Stimulated activated CD4-positive, alpha-beta T cell treated with anti-CD3 and anti-CD28 coated beads, Interleukin-2, amount 100 ng/mL, for 48 hours (primary cell): Measurements from ENCODE around the gene AOPEP.

ENCODE experiments used
- DNase-seq, 2 donors: peaks; one replicate each; pipeline ENCODE4 v3.0.0-alpha.2; 2020

Gene AOPEP

DNA sequence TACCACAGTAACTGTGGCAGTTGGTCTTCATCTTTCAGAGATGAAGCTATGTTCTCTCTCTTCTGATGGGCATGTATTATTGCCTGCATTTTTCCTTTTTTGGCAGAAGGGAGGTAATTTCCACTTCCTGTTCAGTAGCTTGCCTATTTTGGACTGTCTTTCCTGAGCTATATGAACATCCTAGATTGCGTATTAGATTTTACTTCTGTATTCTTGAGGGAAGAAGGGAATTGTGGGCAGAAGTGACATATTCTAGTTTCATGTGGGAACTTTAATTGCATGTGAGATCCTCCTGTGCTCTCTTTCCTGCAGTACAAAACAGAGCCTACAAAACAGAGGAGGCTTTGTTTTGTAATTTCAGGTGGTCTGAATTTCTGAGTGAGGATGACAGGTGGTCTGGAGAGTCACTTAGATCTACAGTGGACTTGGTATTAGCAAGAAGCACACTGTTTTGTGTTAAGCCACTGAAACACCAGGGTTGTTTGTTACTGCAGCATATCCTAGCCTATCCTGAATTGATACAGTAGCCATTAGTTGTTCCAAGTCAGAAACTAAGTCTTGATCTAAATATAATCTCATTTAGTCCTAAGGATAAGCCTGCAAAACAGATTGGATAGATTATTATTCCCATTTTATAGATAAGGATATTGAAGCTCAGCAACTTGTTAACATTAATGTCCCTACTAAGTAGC is 68.1 kb downstream of the AOPEP start:
- DNase-seq, result no peak

DNA sequence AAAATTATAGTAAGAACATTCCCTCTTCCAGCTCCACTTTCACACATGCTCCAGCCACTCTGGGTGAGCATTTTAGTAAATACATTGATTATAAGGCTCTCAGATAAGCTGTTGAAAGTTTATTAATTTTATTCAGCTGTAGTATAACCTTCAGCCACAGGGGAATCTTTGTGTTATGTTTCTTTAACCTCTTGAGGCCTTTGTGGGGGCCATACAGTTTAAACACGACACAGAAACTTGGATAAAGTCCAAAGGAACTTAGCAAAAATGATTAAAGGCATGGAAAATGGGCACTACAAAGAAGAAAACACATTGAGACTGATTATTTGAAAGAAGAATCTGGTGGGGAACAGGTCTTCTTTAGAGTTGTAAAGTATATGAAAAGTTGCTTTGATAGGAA is 70.2 kb downstream of the AOPEP start:
- DNase-seq, result no peak

DNA sequence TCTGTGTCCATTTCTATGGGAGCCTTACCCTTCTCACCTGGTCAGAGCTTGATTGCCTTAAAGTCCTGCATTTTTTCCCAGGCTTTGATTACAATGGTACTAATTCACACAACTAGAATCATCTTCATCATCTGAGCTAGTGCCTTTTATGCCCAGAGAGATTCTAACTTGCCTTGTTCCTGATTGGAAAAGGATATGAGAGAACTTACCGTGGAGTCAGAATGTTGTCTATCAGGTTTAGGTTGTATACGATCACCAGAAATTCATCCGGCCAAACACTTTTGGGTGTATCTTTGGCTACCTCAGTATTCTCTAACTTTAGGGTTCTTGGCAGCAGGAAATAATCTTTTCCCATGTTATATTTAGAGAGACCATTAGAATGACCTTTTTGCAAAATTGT is 71.7 kb downstream of the AOPEP start:
- DNase-seq, result no peak

DNA sequence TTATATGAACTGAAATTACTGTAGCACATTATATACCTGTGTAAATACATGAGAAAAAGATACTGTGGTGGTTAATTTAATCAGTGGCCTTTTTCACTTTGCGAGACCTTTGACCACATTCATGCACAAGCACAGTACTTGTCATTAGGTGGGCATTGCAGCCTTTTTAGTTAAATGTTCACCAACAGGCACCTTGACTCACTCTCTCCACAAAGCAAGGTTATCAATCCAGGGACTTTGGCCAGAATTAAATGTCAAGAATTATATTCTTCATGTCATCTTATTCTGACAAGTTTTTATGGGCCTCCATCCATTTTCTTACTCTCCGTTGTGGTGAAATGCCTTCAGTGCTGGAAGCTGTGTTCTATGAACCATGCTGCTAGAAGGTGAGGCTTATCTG is 72.2 kb downstream of the AOPEP start:
- no peak for DNase-seq

DNA sequence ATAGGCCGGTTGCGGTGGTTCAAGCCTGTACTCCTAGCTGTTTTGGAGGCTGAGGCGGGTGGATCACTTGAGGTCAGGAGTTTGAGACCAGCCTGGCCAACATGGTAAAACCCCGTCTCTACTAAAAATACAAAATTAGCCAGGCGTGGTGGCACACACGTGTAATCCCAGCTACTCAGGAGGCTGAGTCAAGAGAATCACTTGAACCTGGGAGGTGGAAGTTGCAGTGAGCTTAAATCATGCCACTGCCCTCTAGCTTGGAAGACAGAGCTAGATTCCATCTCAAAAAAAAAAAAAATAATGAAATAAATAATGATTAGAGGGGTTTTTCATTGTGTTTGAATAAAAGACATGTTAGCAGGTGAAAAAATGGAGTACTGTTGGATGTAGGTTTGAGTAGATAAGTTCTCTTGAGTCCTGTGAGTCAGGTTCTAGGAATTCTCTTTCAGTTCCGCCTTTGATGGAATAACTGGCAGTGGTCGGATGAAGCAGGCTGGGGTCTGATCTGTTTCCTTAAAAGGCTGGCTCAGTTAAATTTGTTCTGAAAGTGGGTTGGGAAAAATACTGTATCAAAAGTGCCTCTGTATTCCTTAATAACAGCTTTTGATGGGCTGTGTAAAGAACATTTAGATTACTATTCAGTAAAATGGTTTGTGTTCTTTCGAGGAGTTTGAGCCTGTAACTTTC is 73.2 kb downstream of the AOPEP start:
- DNase-seq, result no peak

DNA sequence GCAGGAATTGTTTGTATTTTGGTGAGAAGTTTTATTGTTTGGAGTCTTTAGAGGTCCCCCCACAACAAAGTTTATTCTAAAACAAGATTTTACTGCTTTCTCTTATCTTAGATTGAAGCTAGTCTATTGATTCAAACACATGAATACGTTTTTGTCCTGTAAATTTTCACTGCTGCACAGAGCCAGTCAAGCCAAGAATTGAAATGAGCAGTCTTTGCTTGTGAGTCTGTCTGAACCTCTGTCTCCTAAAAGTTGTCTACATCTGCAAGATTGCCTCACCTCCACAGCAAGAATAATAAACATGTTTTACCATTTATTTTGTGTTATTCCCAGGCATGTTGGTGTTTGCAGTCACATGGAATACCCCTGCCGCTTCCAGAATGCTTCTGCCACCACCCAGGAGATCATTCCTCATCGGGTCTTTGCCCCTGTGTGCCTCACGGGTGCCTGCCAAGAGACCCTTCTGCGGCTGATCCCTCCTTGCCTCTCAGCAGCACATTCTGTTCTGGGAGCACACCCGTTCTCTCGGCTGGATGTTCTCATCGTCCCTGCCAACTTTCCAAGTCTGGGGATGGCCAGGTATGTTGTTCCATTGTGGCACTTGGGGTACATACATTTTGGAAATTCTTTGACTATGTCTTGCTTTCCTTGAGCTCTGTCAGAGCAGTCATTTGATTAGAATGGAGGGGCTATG is 74.1 kb downstream of the AOPEP start:
- DNase-seq, result no peak

DNA sequence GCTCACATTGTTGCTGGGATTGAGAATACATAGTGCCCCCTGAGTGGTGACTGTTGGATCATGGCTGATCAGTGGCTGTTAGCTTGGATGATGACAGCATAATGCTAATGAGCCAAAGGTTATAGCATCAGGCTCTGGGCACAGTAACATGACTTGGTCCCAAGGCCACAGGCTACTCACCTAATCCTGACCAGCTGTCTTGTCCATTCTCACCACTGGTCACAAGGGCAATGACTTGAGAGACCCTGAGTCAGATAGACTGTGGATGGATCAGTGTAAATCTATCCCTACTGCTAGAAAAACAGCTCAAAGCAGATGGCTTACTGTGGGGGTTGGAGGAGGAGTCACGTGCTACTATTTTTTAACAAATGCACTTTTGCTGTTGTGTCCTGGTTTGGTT is 74.7 kb downstream of the AOPEP start:
- DNase-seq, result no peak

DNA sequence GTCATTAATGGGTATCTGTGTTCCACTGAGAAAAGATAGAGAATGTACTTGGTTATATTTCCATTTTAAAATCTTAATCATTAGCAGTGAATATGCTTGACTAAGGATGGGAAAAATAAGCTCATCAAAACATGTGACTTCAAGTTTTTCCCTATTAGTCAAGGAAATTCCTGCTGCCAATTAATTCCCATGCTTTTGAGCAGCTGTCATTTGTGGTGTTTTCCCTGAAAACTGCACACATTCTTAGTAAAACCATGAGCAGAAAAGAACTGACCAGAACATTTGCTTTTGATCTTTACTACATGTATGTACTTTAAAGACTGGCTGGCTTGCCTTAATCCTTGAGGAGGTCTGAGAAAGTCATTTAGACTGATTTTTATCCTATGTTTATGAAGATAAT is 75.2 kb downstream of the AOPEP start:
- no peak for DNase-seq

DNA sequence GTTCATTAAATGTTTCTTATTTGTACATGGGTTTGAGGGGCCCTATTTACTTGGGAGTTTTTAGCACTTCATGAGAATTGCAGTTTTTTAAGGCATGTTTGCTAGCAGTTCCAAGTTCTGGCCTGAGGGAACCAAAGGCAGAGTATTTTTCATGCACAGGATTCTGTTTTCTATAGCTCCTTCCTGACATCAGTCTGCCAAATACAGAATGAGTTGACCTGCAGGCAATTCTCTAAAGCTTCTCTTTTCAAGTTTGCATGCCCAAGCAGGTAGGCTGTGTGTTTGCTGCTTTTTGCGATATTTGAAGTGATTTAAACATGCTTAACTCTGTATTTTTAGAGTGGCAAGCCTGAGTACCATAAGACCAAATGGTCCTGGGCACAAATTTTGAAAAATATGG is 75.8 kb downstream of the AOPEP start:
- DNase-seq, result no peak

DNA sequence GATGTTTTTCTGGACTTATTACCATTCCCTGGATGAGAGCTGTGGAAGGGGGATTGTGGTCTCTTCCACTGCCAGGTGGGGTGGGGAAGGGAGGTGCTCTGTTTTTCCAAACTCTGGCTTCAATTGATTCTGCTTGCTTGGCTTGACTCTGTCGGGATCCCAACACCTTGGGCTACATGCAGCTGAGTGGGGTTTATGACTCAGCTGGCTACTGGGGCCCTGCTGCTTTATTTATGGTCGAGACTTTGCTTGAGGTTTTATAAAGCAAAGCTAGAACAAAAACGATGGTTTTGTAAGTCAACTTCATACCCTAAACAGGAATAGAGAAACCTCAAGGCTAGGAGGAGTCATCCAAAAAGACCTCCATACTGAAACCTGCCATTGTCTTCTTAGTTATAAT is 76.3 kb downstream of the AOPEP start:
- no peak for DNase-seq

DNA sequence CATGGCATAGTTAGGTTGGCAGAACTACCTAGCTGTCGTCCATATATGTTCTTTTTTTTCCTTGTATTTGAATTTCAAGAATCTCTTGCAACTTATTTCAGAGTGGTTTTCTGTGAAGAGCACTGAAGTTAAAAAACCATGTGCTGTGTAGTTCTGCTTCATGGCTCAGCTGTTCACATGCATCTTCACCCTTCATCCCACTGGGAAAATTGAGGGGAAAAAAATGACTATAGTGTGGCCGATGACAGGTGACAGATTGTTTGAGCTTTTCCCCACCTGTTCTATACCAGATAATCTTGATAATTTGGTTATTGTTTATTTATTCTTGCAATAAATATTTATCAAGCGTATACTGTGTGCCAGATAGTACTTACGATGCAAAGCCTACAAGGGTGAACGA is 77.8 kb downstream of the AOPEP start:
- DNase-seq, result no peak

DNA sequence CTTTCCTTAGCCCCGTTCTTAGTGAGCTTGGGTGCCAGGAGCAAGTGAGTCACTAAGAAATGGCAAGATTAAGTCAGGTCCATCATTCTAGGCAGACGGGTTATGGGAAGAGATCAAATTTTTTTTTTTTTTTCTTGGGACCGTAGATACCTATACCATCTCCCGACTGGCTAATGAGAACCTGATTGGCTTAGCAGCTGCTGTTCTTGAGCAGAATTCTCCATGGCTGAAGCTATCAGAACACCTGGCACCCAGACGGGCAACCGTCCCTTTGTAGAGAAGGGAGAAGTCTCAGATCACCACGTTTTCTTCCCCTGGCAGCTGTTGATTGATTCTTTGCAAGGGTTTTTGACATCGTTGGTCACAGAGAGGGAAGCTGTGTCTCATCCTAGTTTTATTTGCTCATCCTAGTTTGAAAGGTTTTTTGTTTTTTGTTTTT is 78.6 kb downstream of the AOPEP start:
- DNase-seq, result no peak

DNA sequence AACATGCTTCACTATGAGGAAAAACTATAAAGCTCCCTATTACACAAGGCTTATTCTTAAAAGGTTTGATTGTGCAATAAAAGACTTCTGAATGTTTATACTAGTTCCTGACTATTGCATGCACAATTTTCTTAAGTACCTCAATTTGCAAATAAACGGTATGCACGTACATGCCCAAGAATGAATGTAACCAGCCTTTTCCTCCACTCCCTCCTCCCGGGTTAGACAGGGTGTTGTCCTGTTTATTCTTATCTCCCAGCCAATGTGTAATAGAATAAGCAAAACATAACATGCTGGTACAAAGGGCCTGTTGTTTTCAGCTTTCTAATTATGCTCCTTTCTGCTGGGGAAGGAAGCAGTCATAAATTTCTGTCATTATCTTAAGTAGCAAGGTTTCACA is 79.1 kb downstream of the AOPEP start:
- no peak for DNase-seq

DNA sequence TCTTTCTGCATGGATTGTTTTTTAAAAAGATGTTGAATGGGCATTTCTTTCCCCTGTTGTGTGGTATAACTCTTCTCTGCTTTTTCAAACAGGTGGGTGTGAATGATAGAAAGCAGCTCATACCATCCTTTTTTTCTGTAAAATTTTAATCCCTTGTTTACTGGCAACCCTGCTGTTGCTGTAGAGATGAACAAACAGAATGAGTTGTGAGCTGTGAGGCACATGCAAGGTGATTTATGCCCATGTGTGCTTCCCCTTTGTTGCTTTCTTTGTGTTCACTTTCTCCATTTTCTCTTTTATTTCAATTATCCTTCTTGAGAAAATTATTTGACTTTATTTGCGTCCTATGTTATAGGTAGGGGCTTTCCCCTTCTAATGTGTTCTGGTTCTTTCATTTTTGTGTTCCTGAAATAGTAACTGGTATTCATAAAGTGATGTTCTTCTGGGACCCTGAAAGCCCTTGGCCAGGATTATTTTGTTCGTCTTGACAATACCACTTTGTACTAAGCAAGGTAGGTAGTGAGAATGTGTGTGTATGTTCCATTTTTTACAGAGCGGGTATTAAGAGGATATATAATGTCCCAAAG is 79.9 kb downstream of the AOPEP start:
- DNase-seq, result no peak

DNA sequence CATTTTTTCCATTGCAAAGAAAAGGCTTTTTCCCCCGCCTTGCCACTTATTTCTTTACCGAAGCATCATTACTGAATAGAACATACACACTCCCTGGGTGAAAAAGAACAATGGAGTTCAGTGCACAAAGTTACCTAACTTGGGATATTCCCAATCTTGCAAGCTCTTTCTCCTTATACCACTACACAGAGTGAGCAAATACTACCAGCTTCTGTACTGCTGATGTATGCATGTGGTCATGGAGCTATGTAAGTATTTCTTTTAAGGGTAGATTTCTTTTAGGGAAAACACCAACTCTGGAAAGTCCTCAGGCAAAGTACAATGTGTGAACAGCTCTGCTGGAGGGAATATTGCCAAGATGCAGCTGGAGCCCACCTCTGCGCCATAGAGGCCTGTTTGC is 81.1 kb downstream of the AOPEP start:
- DNase-seq, result no peak

DNA sequence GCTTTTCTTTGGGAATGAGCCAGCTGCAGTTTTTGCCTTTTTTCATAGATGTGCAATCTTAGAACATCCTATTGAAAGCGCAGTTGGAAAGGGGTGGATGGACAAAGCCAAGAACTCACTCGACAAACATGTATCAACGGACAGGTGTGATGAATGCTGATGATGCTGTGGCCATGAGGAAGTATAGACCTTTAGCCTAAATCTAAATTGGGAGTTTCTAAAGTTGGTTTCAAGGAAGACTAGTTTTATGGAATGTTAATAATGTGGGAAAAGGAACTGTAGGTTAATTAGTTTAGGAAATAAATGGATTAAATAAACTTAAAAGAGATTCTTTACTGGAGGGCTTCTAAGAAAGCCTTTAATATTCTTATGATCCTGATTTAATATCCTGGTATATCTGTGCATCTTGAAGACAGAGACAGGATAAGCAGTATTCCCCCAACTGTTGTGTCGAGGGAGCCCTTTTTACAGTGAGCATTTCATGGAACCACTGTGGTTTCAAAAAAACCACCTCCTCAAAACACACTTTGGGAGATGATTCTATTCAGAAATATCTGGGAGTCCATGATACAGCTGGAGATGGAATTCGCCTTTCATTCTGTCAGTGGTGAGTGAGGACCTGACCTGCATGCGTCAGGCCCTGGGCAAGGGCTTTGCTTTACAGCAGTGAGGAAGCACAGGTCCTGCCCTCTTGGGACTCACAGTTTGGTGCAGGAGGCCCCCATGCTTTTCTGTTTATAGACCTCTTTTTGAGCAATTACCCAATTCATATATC is 82.6 kb downstream of the AOPEP start:
- DNase-seq, result no peak

DNA sequence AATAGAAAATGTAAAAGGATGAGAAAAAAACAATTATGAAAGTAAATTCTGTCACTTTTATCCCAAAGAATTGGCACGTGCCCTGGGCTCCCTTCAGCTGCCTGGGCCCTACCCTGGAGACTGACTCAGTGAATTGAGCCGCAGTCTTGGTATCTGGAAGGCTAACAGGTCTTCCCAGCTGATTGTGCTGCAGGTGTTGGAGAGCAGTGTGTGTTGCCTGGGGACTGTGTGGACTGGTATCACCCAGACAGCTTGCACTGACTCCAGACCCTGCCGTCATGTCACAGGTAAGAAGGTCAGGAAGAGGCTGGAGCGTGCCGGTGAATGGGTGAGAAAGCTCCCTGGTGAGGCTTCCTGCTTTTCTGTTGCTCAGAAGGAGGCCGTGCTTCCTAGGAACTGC is 83.3 kb downstream of the AOPEP start:
- DNase-seq, result no peak

DNA sequence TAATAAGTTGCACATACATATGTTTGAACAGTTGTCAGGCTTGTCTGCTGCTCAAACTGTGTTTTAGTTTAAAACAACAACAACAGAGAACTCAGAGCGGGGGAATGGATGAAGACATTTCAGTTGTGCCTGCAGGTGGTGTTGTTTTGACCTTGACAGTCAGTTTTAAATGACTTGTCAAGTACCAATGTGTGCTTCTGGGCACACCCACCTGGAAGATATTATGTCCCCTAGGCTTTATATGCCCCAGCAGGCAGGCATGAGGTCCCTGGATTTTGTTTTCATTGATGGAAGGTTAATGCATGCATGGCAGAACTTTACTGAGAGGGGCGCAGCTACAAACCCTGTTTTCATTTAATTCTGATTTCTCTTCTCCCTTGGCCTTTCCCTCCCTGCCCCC is 84.6 kb downstream of the AOPEP start:
- DNase-seq, result no peak

DNA sequence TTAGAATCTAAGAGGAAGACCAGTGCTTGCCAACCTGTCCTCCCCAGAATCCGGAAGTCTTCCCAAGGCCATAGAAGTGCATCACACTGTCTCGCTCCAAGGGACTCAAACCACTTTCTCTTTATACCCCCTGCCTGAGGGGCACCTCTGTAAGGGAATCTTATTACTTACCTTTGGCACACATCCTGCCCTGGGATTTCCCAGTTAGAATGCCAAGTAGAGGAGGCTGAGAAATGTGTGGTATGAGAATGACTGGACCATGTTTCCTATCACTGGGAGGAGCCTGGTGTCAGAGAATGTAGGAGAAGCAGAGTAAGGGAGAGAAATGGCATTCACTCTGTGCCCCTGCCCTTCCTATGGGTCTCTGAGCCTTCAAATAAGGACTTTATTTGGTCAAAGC is 85.8 kb downstream of the AOPEP start:
- DNase-seq, result no peak

DNA sequence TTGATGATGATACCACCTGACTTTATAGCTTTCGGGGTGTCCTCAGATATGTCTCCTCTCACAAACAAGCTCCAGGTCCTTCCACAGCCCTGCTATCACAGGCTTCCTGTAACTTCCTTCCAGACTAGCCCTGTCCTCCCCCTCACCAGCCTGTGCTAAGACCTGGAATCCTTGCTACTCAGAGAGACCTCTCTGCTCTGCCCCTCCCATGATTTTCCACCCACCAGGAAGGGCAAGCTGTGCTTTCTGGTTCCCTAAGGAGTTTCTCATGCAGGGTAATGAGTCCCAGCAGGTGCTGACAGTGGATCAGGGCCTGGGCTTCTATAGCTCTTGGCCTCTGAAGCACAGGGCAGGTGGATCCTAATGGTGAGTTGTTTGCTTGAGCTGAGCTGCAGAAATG is 86.9 kb downstream of the AOPEP start:
- DNase-seq, result no peak

DNA sequence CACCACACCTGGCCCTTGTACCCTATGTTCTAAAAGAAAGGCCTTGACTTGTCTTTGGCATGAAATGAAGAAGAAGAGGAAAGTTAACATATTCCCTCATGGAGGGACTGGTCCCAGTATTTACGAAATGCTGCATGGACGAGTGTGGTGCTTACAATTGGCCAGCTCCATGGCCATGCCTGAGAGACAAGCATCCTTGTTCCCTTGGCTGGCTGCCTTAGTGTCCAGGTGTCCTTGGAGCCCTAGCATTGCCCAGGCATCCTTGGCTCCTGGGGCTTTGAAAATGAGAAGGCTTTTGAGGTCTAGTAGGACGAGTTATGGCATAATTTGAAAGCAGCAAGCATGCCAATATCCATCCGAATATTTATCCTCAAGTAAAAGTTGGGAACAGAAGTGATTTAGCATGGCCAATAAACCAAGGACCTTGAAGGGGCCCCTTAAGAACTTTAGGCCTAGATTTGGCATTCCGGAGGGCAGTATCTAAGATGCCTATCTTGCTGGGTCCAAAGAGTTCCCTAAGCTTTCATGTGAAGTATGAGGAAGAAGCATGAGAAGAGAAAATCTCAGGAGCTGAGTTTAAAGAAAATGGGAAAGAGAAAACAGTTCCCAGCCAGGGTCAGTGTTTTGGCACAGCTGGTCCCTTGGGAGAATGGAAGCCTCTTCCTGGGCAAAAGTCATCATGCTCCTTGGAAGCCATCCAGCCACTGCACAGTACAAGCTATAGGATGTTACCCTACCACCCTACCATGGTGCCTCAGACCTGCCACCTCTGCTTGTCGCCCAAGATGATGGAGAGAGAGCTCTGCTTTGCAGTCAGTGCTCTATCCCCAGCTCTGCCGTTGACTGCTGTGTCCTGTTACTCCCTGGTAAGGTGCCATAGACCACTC is 91.0 kb downstream of the AOPEP start:
- no peak for DNase-seq

DNA sequence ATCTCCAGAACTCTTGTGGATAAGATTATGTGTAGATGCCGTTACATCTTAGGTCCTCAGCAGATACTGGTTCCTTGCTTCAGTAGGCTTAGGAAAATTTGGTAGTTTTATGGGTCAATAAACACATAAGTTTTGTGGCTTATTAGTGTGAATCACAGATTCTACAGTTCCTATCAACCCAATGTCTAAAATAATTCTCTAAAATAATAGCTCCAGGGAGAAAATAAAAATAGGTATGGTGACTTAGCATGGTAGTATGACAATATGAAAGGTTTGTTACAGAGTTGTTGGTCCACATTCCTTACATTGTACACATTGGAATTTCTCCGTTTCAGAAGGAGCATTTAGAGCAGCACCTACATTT is 91.7 kb downstream of the AOPEP start:
- DNase-seq, result no peak
